Posterior cingulate gyrus (tissue), 11 donors: Measurements from ENCODE around the gene MBP.
"Not testable (repeated sequence)": the region's sequence is repeated elsewhere in the genome, so short reads cannot be mapped to it uniquely, and the experiment has no call there.

Source experiments
- DNase-seq, 10 donors: peaks; one replicate each; pipeline versions ENCODE4 v3.0.0 to v3.0.0-alpha.2; 2020 to 2021; ENCODE audit warnings: mixed read lengths in 3 of 10
- intact Hi-C: fragments of 100-400 bp; cut with DNase I; formaldehyde crosslinking; loops from one replicate; pipeline ENCODE4 v1.15.1; 2023

MBP gene

DNA sequence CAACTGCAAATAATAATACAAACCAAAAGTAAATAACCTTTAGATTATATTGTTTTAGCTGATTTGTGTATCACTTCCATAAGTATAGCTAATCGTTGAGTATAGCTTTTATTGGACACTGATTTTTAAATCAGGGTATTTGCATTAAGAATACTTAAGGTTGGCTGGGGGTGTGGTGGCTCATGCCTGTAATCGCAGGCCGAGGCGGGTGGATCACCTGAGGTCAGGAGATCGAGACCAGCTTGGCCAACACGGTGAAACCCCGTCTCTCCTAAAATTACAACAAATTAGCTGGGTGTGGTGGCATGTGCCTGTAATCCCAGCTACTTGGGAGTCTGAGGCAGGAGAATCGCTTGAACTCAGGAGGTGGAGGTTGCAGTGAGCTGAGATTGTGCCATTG, 188.2 kb downstream of the MBP start:
- DNase-seq, intact Hi-C loops: not testable (repeated sequence)

DNA sequence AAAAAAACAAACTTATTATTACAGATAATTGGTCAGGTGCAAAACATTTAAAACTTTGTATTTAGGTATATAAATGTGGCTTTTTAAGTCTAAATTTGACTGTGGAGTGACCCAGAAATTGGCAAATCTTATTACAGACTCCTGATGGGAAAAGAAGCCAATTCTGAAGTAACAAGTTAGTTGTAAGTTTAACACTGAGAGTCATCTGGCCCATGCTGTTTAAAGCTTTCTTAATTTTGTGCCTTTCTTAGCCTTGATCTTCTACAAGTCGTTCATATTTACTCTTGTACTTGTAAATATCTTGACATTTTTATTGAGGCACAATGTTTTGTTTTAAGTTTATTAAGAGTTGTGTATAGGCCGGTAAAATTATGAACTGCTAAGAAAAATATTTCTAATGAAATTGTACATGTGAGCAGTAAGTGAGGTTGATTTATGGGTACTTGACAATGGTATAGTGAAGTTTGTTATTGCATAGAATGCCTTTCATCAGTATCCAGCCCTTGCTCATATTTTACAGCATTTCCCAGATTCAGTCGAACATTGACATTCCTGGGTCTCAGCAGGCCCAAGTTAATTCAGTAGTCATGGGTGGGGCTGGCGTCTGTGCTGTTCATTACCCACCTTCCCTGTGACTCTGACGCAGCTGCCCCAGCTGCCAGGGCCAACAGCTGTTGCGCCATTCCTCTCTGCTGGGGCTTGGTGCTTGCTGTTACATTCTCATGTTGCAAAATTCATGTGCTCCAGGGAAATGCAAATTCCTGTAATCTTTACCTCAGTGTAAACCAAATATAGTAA, 188.8 kb downstream of the MBP start:
- no peak for DNase-seq
- intact Hi-C loops: no loop called here

- DNase-seq: no peak
- intact Hi-C loops: no loop called here
Measured at GRCh38 chr18:76941284-76941683, 191.3 kb downstream of the MBP start.

- DNase-seq: no peak
- intact Hi-C loops: no loop called here
Measured at GRCh38 chr18:76938619-76939018, 194.0 kb downstream of the MBP start.

DNA sequence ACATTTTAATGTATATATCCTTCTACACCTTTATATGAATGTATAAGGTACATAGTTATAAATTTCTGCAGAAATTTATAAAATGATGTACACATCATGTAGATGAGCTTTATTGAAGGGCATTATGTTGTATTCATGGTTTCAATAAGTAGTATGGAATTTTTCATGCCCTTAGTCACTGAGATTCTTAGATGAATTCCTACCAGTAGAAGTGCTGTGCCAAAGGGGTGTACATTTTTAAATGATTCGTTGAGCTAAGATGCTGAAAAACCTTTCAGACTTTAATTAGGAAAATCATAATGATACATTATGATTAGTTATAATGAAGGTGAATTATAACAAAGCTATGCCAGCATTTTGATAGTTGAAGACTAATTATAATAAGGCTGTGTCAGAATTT, 195.0 kb downstream of the MBP start:
- intact Hi-C loops: no loop called here
- DNase-seq: no peak

DNA sequence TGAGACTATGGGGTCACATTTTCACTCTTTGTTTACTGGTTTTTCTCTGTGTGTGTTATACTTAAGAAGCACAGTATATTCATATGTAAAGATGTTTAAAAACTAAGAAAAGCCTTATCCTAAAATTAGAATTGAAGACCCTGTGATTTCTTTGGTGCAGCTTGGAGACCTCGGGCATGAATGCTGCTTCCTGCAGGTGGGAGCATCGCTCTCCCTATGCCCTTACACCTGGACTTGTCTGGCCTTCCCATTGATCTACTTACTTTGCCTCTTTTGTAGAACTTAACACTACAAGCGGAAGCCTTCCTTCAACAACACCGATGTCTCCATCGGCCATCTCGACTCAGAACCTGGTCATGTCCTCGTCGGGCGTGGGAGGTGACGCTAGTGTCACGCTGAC, 195.7 kb downstream of the MBP start:
- DNase-seq: no peak
- intact Hi-C loops: no loop called here

DNA sequence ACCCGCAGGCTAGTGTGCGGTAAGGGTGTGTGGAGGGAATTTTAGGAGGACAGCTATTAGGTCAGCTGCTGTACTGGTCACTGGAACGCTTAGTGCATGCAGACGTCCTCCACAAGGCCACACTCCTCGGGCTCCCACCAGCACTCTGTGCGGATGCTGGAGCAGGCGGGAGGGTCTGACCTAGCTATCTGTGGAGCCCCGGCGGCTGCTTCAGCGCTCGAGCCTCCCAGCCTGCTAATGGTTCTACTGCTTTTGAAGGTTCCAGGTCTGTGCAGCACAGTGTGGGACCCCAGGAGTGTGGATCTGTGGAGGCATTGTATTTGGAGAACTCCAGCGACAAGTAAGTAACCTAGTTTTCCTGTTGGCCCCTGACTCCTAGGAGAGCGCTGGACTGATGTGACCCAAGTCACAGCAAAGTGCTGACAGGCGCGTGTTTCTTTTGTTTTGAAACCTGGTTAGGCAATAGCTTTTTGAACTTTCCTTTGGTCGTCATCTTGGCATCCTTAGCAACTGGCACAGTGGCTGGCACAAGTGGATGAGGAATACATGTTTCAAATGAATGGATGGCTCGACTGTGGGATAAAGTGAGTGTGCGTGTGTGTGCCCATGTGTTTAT, 196.8 kb downstream of the MBP start:
- intact Hi-C loops: no loop called here
- no peak for DNase-seq

DNA sequence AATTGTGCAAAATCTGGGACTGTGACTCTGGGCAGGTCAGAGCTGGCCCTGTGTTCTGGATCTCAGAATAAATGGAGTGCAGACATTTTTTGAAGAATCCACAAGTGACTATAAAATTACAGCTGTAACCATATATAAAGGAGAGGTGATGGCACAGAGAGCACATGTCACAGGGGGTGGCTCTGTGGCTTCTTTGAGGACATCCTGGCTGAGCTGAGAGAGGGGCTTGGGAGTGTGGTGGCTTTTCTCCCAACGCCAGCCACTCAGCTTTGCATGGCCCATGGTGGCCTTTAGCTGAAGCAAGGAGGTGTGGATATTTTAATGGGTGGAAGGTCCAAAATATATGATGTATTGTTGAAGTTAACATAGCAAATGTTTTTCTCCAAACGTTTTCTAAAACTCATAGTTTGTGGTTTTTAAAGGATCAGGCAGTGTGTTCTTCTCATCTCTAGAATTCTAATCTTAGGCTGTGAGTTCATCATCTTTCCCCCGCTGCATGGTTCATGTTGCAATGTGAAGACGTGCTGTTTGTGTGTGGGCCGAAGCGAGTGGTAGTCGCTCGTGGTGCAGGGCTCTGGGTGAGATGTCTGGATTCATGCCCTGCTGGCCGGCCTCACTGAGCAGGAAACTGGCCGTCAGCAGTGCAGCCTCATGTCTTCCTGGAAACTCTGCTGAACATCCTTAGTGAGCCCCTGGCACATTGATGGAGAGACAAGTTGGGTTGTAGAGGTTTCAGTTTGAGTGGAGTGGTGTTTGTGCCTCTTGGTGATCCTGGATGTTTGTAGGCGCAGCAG, 200.4 kb downstream of the MBP start:
- intact Hi-C loops: no loop called here
- peak in 6 of 10 donors; percentile 27 to 92 (median 71) for DNase-seq

DNA sequence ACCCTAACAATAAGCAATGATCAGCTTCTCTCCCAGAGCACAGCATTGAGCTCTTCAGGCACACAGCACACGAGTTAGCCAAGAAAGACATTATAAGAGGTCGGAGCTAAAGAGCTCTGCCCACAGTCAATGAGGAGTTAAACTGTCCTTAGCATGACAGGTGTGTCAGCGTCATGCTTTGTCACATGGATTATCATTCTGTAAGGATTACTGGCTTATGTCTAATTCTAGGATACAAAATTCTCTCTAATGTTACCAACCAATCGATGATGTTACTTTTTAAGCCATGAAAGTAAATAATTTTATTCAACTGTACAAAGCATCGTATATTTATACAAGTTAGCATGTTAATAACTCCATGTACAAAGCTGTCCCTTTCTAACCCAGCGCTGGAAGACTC, 201.4 kb downstream of the MBP start:
- intact Hi-C loops: no loop called here

More for the DNA sequence above, 201.4 kb downstream of the MBP start:
- no peak for DNase-seq
